Erythroblast (primary cell): ENCODE results near the gene AHNAK.

Source experiments
- GATA1 ChIP-seq: IDR thresholded peaks from 2 replicates; pipeline ENCODE4 v1.6.1; 2011; ENCODE audit warnings: low read depth, mild to moderate bottlenecking, control low read depth, low read length, moderate library complexity
- POLR2A ChIP-seq: IDR thresholded peaks from 2 replicates; pipeline ENCODE4 v1.6.1; 2011; ENCODE audit warnings: mild to moderate bottlenecking, low read length

- TF ChIP-seq POLR2A, result no peak
- no peak for TF ChIP-seq GATA1
Measured at GRCh38 chr11:62492586-62492985, 54.0 kb downstream of the AHNAK start.
